Sigmoid colon (tissue), 7 donors: ENCODE data around the gene LOXHD1. TPM values are rescaled to one million over a fixed set of nuclear protein-coding genes. Genes with fewer than 3 reads are reported as not detected.

Source experiments
- DNase-seq: peaks from one replicate; pipeline ENCODE4 v3.0.0-alpha.2; 2019
- H3K27ac ChIP-seq, 4 donors: fragments of 200-600 bp; sonication (generic); one replicate each; pipeline ENCODE4 v1.5.1; 2016 to 2019; ENCODE audit warnings: mild to moderate bottlenecking in 1 of 4
- H3K27me3 ChIP-seq, 3 donors: fragments of 200-600 bp; sonication (generic); one replicate each; pipeline ENCODE4 v1.5.1; 2019; ENCODE audit warnings: mild to moderate bottlenecking in 1 of 3
- H3K36me3 ChIP-seq, 4 donors: fragments of 200-600 bp; sonication (generic); one replicate each; pipeline ENCODE4 v1.5.1; 2016 to 2019
- H3K4me1 ChIP-seq, 4 donors: fragments of 200-600 bp; sonication (generic); one replicate each; pipeline ENCODE4 v1.5.1; 2017 to 2019
- H3K4me3 ChIP-seq, 4 donors: fragments of 200-600 bp; sonication (generic); one replicate each; pipeline ENCODE4 v1.5.1; 2017 to 2019; ENCODE audit warnings: mild to moderate bottlenecking in 2 of 4, moderate library complexity in 1 of 4
- H3K9me3 ChIP-seq, 4 donors: fragments of 200-600 bp in 3 of 4; sonication (generic) in 3 of 4; one replicate each; pipeline versions ENCODE4 v1.5.1 to v1.6.1; 2013 to 2019
- CTCF ChIP-seq, 4 experiments: fragments of 450-650 bp in 3 of 4; fragments of 200-600 bp in 1 of 4; IDR thresholded peaks; one replicate each; pipeline ENCODE4 v1.5.1; 2016 to 2019; ENCODE audit warnings: antibody characterized with exemption in 4 of 4, mild to moderate bottlenecking in 3 of 4, moderate library complexity in 2 of 4
- EP300 ChIP-seq, 4 donors: sonication (generic); formaldehyde crosslinking; IDR thresholded peaks; one replicate each; pipeline ENCODE4 v1.6.1; 2017; ENCODE audit warnings: antibody characterized with exemption in 4 of 4
- POLR2A ChIP-seq, 2 donors: fragments of 450-650 bp; IDR thresholded peaks; one replicate each; pipeline ENCODE4 v1.6.1; 2016; ENCODE audit warnings: antibody characterized with exemption in 2 of 2, mild to moderate bottlenecking in 2 of 2, moderate library complexity in 2 of 2
- POLR2AphosphoS5 ChIP-seq, 4 donors: sonication (generic); formaldehyde crosslinking; IDR thresholded peaks; one replicate each; pipeline ENCODE4 v1.6.1; 2017; ENCODE audit warnings: antibody characterized with exemption in 4 of 4
- WGBS, 2 donors: extraction: QIAGEN DNeasy Blood & Tissue Kit; methylation state at CpG; one replicate each; pipeline ENCODE4 v1.1.7; 2013; 5-methylcytosine and 5-hydroxymethylcytosine counted together
- intact Hi-C: fragments of 100-400 bp; cut with DNase I; formaldehyde crosslinking; loops from one replicate; pipeline ENCODE4 v1.15.1; 2023
- polyA plus RNA-seq, 3 donors: library from polyadenylated mRNA; stranded (reverse); fragments of 200-250 nt; gene quantifications; one replicate each; pipeline ENCODE4 v1.2.3, GENCODE V29; 2013
- total RNA-seq, 4 donors: library from RNA; depleted of rRNA; stranded (reverse); fragments of >200 nt; gene quantifications; one replicate each; pipeline ENCODE4 v1.1.0, GENCODE V29; 2016
- donor health status: healthy with polysubstance abuse.
- donor health status: Bipolar disorder and iron deficiency.
- donor health status: healthy.

The LOXHD1 gene
- total and polyA plus RNA-seq, 7 donors = 0.06 to 0.28 (median 0.27) TPM; not detected in 4

- DNase-seq = no peak
- H3K4me1 ChIP-seq = no peaks in the 10 kb centered on the region
- no peaks in the 10 kb centered on the region for H3K27me3 ChIP-seq
- H3K27ac ChIP-seq = no peak overlapping the region
- intact Hi-C loops = no loop called here
- H3K9me3 ChIP-seq = no peaks in the 10 kb centered on the region
- TF ChIP-seq CTCF (IDR thresholded peaks at IDR 0.05) (no peak), POLR2A (IDR thresholded peaks at IDR 0.05) (no peak), EP300 (IDR thresholded peaks at IDR 0.05) (no peak), POLR2AphosphoS5 (IDR thresholded peaks at IDR 0.05) (no peak)
- no peak overlapping the region for H3K4me3 ChIP-seq
- no peaks in the 10 kb centered on the region for H3K36me3 ChIP-seq
- 85 to 91% methylated on average over 8 of the region's 8 CpGs for WGBS, 2 donors
Measured at GRCh38 chr18:46632401-46633071, 24.5 kb downstream of the LOXHD1 start.

- no peaks in the 10 kb centered on the region for H3K36me3 ChIP-seq
- intact Hi-C loops = no loop called here
- H3K4me1 ChIP-seq = no peaks in the 10 kb centered on the region
- no peak overlapping the region for H3K4me3 ChIP-seq
- WGBS, 2 donors = 72 to 86% methylated on average over 3 of the region's 3 CpGs
- TF ChIP-seq EP300 (IDR thresholded peaks at IDR 0.05) = no peak
- TF ChIP-seq CTCF (IDR thresholded peaks at IDR 0.05) = no peak
- no peak for TF ChIP-seq POLR2A (IDR thresholded peaks at IDR 0.05)
- no peak for TF ChIP-seq POLR2AphosphoS5 (IDR thresholded peaks at IDR 0.05)
- H3K27ac ChIP-seq = no peak overlapping the region
- no peaks in the 10 kb centered on the region for H3K9me3 ChIP-seq
- no peak for DNase-seq
- H3K27me3 ChIP-seq = no peaks in the 10 kb centered on the region
Measured at GRCh38 chr18:46630991-46631390, 26.0 kb downstream of the LOXHD1 start.

GRCh38 chr18:46630160-46630559 lies 26.9 kb downstream of the LOXHD1 start:
- TF ChIP-seq EP300 (IDR thresholded peaks at IDR 0.05) (no peak), POLR2AphosphoS5 (IDR thresholded peaks at IDR 0.05) (no peak), POLR2A (IDR thresholded peaks at IDR 0.05) (no peak), CTCF (IDR thresholded peaks at IDR 0.05) (no peak)
- 67 to 72% methylated on average over 4 of the region's 4 CpGs for WGBS, 2 donors
- intact Hi-C loops = no loop called here
- Histone ChIP-seq H3K36me3 (no peaks in the 10 kb centered on the region), H3K4me1 (no peaks in the 10 kb centered on the region), H3K9me3 (no peaks in the 10 kb centered on the region), H3K27me3 (no peaks in the 10 kb centered on the region), H3K27ac (no peak overlapping the region), H3K4me3 (no peak overlapping the region)
- no peak for DNase-seq

GRCh38 chr18:46629361-46629760 lies 27.7 kb downstream of the LOXHD1 start:
- TF ChIP-seq POLR2A (IDR thresholded peaks at IDR 0.05) (no peak), CTCF (IDR thresholded peaks at IDR 0.05) (no peak), POLR2AphosphoS5 (IDR thresholded peaks at IDR 0.05) (no peak), EP300 (IDR thresholded peaks at IDR 0.05) (no peak)
- intact Hi-C loops = no loop called here
- 80 to 92% methylated on average over 5 of the region's 5 CpGs for WGBS, 2 donors
- Histone ChIP-seq H3K9me3 (no peaks in the 10 kb centered on the region), H3K27me3 (no peaks in the 10 kb centered on the region), H3K36me3 (no peaks in the 10 kb centered on the region), H3K27ac (no peak overlapping the region), H3K4me3 (no peak overlapping the region), H3K4me1 (peaks cover 0 to 3% (median 1%) of the 10 kb centered on the region in 4 donors)
- no peak for DNase-seq

GRCh38 chr18:46628206-46628605 lies 28.8 kb downstream of the LOXHD1 start:
- no peaks in the 10 kb centered on the region for H3K9me3 ChIP-seq
- no peaks in the 10 kb centered on the region for H3K36me3 ChIP-seq
- TF ChIP-seq POLR2A (IDR thresholded peaks at IDR 0.05) (no peak), POLR2AphosphoS5 (IDR thresholded peaks at IDR 0.05) (no peak), EP300 (IDR thresholded peaks at IDR 0.05) (no peak), CTCF (IDR thresholded peaks at IDR 0.05) (no peak)
- 50 to 74% methylated on average over 5 of the region's 5 CpGs for WGBS, 2 donors
- DNase-seq = no peak
- no peaks in the 10 kb centered on the region for H3K27me3 ChIP-seq
- H3K4me3 ChIP-seq = no peak overlapping the region
- intact Hi-C loops = no loop called here
- H3K4me1 ChIP-seq = peaks cover 0 to 14% (median 12%) of the 10 kb centered on the region in 4 donors
- H3K27ac ChIP-seq = no peak overlapping the region
